AG09319 (cell line): ENCODE measurements around the gene FAM13A.

Source experiments
- DNase-seq: peaks from one replicate; pipeline ENCODE4 v3.0.0-alpha.2; 2010; ENCODE audit warnings: low read depth; ENCODE audit errors: extremely low read depth
- TF ChIP-seq, protein P1 (sequence below): IDR thresholded peaks from 2 replicates; pipeline ENCODE4 v1.5.1; 2011; ENCODE audit warnings: low read depth, mild to moderate bottlenecking, inconsistent platforms, low read length, moderate library complexity

The FAM13A gene

DNA sequence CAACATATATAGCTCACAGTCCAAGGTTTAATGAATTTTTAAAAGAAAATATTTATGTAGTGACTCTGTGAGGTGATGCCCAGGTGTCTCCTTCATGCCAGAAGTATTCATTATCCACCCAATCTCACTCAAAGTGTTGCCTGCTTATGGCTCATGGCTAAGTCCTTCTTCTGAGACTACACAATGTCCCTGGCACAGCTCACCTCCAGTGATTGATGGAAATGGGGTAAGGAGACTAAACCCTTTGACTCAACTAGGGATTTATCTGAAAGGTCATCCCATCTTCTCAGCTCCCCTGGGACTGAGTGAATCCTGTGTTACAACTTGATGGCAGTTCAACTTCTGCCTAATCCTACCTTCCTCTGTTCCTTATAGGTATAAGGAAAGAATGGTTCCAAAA is 74.2 kb downstream of the FAM13A start:
- TF ChIP-seq, protein P1, sequence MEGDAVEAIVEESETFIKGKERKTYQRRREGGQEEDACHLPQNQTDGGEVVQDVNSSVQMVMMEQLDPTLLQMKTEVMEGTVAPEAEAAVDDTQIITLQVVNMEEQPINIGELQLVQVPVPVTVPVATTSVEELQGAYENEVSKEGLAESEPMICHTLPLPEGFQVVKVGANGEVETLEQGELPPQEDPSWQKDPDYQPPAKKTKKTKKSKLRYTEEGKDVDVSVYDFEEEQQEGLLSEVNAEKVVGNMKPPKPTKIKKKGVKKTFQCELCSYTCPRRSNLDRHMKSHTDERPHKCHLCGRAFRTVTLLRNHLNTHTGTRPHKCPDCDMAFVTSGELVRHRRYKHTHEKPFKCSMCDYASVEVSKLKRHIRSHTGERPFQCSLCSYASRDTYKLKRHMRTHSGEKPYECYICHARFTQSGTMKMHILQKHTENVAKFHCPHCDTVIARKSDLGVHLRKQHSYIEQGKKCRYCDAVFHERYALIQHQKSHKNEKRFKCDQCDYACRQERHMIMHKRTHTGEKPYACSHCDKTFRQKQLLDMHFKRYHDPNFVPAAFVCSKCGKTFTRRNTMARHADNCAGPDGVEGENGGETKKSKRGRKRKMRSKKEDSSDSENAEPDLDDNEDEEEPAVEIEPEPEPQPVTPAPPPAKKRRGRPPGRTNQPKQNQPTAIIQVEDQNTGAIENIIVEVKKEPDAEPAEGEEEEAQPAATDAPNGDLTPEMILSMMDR: no peak
- DNase-seq: no peak

GRCh38 chr4:88981993-88982392 is 75.0 kb downstream of the FAM13A start:
- TF ChIP-seq, protein P1: no peak
- no peak for DNase-seq

GRCh38 chr4:88981556-88981955 is 75.4 kb downstream of the FAM13A start:
- no peak for DNase-seq
- TF ChIP-seq, protein P1: no peak

- TF ChIP-seq, protein P1: no peak
- DNase-seq: no peak
Measured at GRCh38 chr4:88979276-88979675, 77.7 kb downstream of the FAM13A start.

DNA sequence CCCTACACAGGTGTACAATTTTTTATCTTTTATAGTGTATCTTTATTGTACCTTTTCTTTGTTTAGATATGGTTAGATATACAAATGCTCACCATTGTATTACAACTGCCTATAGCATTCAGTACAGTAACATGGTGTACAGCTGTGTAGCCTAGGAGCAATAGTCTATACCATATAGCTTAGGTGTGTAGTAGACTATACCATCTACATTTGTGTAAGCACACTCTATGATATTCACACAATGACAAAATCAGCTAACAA is 80.3 kb downstream of the FAM13A start:
- TF ChIP-seq, protein P1: no peak
- DNase-seq: no peak

DNA sequence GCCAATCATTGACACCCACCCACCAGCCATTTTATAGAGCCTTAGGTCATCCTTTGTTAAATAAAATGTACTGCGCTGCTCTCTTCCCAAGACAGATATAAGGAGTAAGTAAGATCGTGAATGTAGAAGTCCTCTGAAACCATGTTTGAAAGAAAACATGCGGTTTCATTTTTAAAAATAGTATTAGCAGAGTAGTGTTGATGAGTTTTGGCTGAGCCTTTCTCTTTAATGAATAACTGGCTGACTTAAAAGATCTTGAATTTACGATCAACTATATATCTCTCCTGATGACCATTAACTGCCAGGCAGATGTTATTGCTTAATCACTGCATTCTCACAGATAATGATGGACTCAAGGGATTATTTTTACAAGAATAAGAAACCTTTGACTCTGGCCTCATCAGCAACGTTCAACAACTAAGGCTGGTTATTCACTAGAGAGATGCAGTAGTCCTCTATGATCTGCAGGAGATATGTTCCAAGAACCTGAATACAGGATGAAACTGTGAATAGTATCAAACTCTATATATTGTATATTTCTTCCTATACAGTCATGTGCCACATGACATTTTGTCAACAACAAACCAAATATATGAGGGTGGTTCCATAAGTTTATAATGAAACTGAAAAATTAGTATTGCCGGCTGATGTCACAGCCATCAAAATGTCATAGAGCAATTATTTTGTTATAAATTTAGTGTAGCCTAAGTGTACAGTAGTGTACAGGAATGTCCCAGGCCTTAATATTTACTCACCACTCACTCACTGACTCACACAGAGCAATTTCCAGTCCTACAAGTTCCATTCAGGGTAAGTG is 80.8 kb downstream of the FAM13A start:
- TF ChIP-seq, protein P1: no peak
- no peak for DNase-seq

GRCh38 chr4:88971536-88971935 is 85.4 kb downstream of the FAM13A start:
- TF ChIP-seq, protein P1: no peak
- DNase-seq: no peak
